HepG2 (cell line): ENCODE data around the gene HNRNPUL2. TPM values are rescaled to one million over a fixed set of nuclear protein-coding genes. Genes with fewer than 3 reads are reported as not detected.

Experiments used
- ATAD3A ChIP-seq: sonication (generic); formaldehyde crosslinking; IDR thresholded peaks from 2 replicates; pipeline ENCODE4 v1.4.0; 2020; ENCODE audit warnings: missing genetic modification reagents
- BRF2 ChIP-seq: sonication (generic); formaldehyde crosslinking; IDR thresholded peaks from 2 replicates; pipeline ENCODE4 v1.8.1; 2022; ENCODE audit warnings: mild to moderate bottlenecking, missing genetic modification reagents
- CEBPB ChIP-seq: IDR thresholded peaks from 2 replicates; pipeline ENCODE4 v1.6.1; 2011; ENCODE audit warnings: low read depth, low read length, improper control_type of control experiment, borderline replicate concordance
- DMAP1 ChIP-seq: IDR thresholded peaks from 2 replicates; pipeline ENCODE4 v1.6.1; 2016
- FOXO1 ChIP-seq: sonication (generic); formaldehyde crosslinking; IDR thresholded peaks from 2 replicates; pipeline ENCODE4 v1.4.0; 2020; ENCODE audit warnings: missing genetic modification reagents
- GABPA ChIP-seq, 2 experiments: IDR thresholded peaks; 2 replicates each; pipeline ENCODE4 v1.6.1; 2011 to 2016; ENCODE audit warnings: low read depth in 2 of 2, low read length in 1 of 2, missing biosample characterization in 1 of 2, missing genetic modification characterization in 1 of 2
- HDAC2 ChIP-seq: sonication (generic); formaldehyde crosslinking; IDR thresholded peaks from 2 replicates; pipeline ENCODE4 v1.4.0; 2020; ENCODE audit warnings: missing genetic modification reagents
- ISL2 ChIP-seq: sonication (generic); formaldehyde crosslinking; IDR thresholded peaks from 2 replicates; pipeline ENCODE4 v1.5.0; 2020; ENCODE audit warnings: missing genetic modification reagents
- MNT ChIP-seq: fragments of 450-650 bp; IDR thresholded peaks from 2 replicates; pipeline ENCODE4 v1.6.1; 2016
- MZF1 ChIP-seq: sonication (generic); formaldehyde crosslinking; IDR thresholded peaks from 2 replicates; pipeline ENCODE4 v1.8.1; 2023; ENCODE audit warnings: mild to moderate bottlenecking, missing genetic modification reagents, borderline replicate concordance
- NR2F2 ChIP-seq: IDR thresholded peaks from 2 replicates; pipeline ENCODE4 v1.6.1; 2012; ENCODE audit warnings: low read depth, inconsistent platforms, borderline replicate concordance
- POLR2A ChIP-seq, 2 experiments: IDR thresholded peaks; 2 replicates each; pipeline ENCODE4 v1.6.1; 2011; ENCODE audit warnings: low read depth in 2 of 2, low read length in 2 of 2, mild to moderate bottlenecking in 1 of 2, moderate library complexity in 1 of 2; ENCODE audit not compliant: insufficient read depth in 1 of 2
- SMC3 ChIP-seq: IDR thresholded peaks from 2 replicates; pipeline ENCODE4 v1.6.1; 2011; ENCODE audit warnings: low read length, improper control_type of control experiment
- USF2 ChIP-seq, 2 experiments: sonication (generic) in 1 of 2; formaldehyde crosslinking in 1 of 2; IDR thresholded peaks; 2 replicates each; pipeline versions ENCODE4 v1.5.1 to v1.6.1; 2011 to 2020; ENCODE audit warnings: borderline replicate concordance in 1 of 2, low read depth in 1 of 2, low read length in 1 of 2, mild to moderate bottlenecking in 1 of 2, missing genetic modification reagents in 1 of 2, moderate library complexity in 1 of 2
- ZFX ChIP-seq: sonication (generic); formaldehyde crosslinking; IDR thresholded peaks from 2 replicates; pipeline ENCODE4 v1.4.0; 2020; ENCODE audit warnings: mild to moderate bottlenecking, low read depth, missing genetic modification reagents, moderate library complexity
- ZFY ChIP-seq: sonication (generic); formaldehyde crosslinking; IDR thresholded peaks from 2 replicates; pipeline ENCODE4 v1.4.0; 2020; ENCODE audit warnings: missing genetic modification reagents
- ZNF605 ChIP-seq: sonication (generic); formaldehyde crosslinking; IDR thresholded peaks from 2 replicates; pipeline ENCODE4 v1.8.0; 2022; ENCODE audit warnings: mild to moderate bottlenecking, missing genetic modification reagents
- ZNF703 ChIP-seq: sonication (generic); formaldehyde crosslinking; IDR thresholded peaks from 2 replicates; pipeline ENCODE4 v1.5.1; 2020; ENCODE audit warnings: missing genetic modification reagents, mild to moderate bottlenecking, moderate library complexity, borderline replicate concordance
- polyA plus RNA-seq, 8 experiments: library from polyadenylated mRNA; depleted of rRNA in 3 of 8; stranded (reverse) in 7 of 8; unstranded in 1 of 8; fragments of >200 nt; fragmentation: Illumina TruSeq in 4 of 8; extraction: Trizol in 4 of 8; gene quantifications; 2 replicates each; pipeline versions ENCODE4 v1.2.1 to v1.2.3, GENCODE V29; 2011 to 2016; ENCODE audit warnings: low read depth in 4 of 8, missing spikeins in 1 of 8, mixed read lengths in 1 of 8; ENCODE audit not compliant: insufficient read depth in 1 of 8
- total RNA-seq, 5 experiments: library from RNA; depleted of rRNA; stranded (reverse); fragments of >200 nt; fragmentation: Illumina TruSeq; extraction: Trizol; gene quantifications; 2 replicates each; pipeline ENCODE4 v1.2.3, GENCODE V29; 2016; ENCODE audit warnings: low read depth in 1 of 5
- TF ChIP-seq, protein P1 (sequence below), 2 experiments: sonication (generic) in 1 of 2; formaldehyde crosslinking in 1 of 2; IDR thresholded peaks; 2 replicates each; pipeline versions ENCODE4 v1.4.0 to v1.6.1; 2018 to 2020; ENCODE audit warnings: missing genetic modification reagents in 2 of 2, borderline replicate concordance in 1 of 2, low read depth in 1 of 2, mild to moderate bottlenecking in 1 of 2, missing biosample characterization in 1 of 2
- TF ChIP-seq, protein P2 (sequence below): sonication (generic); formaldehyde crosslinking; conservative IDR thresholded peaks from 2 replicates; pipeline ENCODE4 v1.5.0; 2020; ENCODE audit warnings: missing genetic modification reagents
- TF ChIP-seq, protein P3 (sequence below): IDR thresholded peaks from 2 replicates; pipeline ENCODE4 v1.6.1; 2012; ENCODE audit warnings: inconsistent platforms

HNRNPUL2 gene
- total and polyA plus RNA-seq, 2 of the 13 experiments (the other 11 are each of a cell fraction or from before 2014, with no cell fraction given): 8.4 to 9.6 TPM

- no peak for TF ChIP-seq USF2 (IDR thresholded peaks at IDR 0.05; ENCODE audit: low read depth, low read length)
- no peak for TF ChIP-seq USF2 (CRISPR knock-in tag; IDR thresholded peaks at IDR 0.05; ENCODE audit: borderline replicate concordance)
- TF ChIP-seq, protein P1, sequence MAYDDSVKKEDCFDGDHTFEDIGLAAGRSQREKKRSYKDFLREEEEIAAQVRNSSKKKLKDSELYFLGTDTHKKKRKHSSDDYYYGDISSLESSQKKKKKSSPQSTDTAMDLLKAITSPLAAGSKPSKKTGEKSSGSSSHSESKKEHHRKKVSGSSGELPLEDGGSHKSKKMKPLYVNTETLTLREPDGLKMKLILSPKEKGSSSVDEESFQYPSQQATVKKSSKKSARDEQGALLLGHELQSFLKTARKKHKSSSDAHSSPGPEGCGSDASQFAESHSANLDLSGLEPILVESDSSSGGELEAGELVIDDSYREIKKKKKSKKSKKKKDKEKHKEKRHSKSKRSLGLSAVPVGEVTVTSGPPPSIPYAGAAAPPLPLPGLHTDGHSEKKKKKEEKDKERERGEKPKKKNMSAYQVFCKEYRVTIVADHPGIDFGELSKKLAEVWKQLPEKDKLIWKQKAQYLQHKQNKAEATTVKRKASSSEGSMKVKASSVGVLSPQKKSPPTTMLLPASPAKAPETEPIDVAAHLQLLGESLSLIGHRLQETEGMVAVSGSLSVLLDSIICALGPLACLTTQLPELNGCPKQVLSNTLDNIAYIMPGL (CRISPR knock-in tag; IDR thresholded peaks at IDR 0.05; ENCODE audit: borderline replicate concordance in 1 of 2, low read depth in 1 of 2): peak in 1 of 2 experiments; percentile 81; a peak in 1 of 4 replicates
- no peak for TF ChIP-seq MNT
- no peak for TF ChIP-seq BRF2
- peak; percentile 51; the same call in 1 of the 2 replicates for TF ChIP-seq ZFX
- TF ChIP-seq FOXO1 (CRISPR knock-in tag): no peak
- no peak for TF ChIP-seq MZF1 (CRISPR knock-in tag)
- peak; percentile 69 for TF ChIP-seq SMC3
- TF ChIP-seq ZNF605 (CRISPR knock-in tag): peak; percentile 54; the same call in 1 of the 2 replicates
- no peak for TF ChIP-seq ATAD3A
- TF ChIP-seq GABPA (IDR thresholded peaks at IDR 0.05; ENCODE audit: low read depth, low read length): no peak
- TF ChIP-seq GABPA (CRISPR knock-in tag; IDR thresholded peaks at IDR 0.05; ENCODE audit: low read depth): 0 out of 2 replicates have a peak, but pooled peaks have one; percentile 35
- TF ChIP-seq POLR2A (IDR thresholded peaks at IDR 0.05; ENCODE audit: insufficient read depth in 1 of 2, low read depth in 2 of 2, low read length in 2 of 2): 0 out of 4 replicates have a peak, but pooled peaks of 1 of the 2 experiments have one; percentile 39
- no peak for TF ChIP-seq ISL2 (CRISPR knock-in tag)
- TF ChIP-seq CEBPB: peak; percentile 42; the same call in 1 of the 2 replicates
- TF ChIP-seq, protein P2, sequence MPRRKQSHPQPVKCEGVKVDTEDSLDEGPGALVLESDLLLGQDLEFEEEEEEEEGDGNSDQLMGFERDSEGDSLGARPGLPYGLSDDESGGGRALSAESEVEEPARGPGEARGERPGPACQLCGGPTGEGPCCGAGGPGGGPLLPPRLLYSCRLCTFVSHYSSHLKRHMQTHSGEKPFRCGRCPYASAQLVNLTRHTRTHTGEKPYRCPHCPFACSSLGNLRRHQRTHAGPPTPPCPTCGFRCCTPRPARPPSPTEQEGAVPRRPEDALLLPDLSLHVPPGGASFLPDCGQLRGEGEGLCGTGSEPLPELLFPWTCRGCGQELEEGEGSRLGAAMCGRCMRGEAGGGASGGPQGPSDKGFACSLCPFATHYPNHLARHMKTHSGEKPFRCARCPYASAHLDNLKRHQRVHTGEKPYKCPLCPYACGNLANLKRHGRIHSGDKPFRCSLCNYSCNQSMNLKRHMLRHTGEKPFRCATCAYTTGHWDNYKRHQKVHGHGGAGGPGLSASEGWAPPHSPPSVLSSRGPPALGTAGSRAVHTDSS (CRISPR knock-in tag): no peak
- TF ChIP-seq HDAC2 (CRISPR knock-in tag): 0 out of 2 replicates have a peak, but pooled peaks have one; percentile 25
- TF ChIP-seq DMAP1 (CRISPR knock-in tag): no peak
- TF ChIP-seq ZNF703 (CRISPR knock-in tag): no peak
- TF ChIP-seq NR2F2: no peak
- TF ChIP-seq ZFY (CRISPR knock-in tag): peak; percentile 44; the same call in 1 of the 2 replicates
- TF ChIP-seq, protein P3, sequence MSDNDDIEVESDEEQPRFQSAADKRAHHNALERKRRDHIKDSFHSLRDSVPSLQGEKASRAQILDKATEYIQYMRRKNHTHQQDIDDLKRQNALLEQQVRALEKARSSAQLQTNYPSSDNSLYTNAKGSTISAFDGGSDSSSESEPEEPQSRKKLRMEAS: no peak; the same call in 1 of the 2 replicates
These were observed 46.4 kb downstream of the HNRNPUL2 start (continued) for GRCh38 chr11:62680825-62681240.
